Muscle layer of duodenum (tissue), 2 donors: Measurements from ENCODE around the gene MLIP.

Experiments
- H3K27ac ChIP-seq: one replicate; pipeline ENCODE4 v1.7.0; 2013; ENCODE audit warnings: mild to moderate bottlenecking, low read length
- H3K27me3 ChIP-seq: one replicate; pipeline ENCODE4 v1.7.0; 2013; ENCODE audit warnings: low read depth, mild to moderate bottlenecking, control low read depth, low read length
- H3K36me3 ChIP-seq, 2 donors: one replicate each; pipeline ENCODE4 v1.7.0; 2013; ENCODE audit warnings: low read length in 2 of 2, control low read depth in 1 of 2, mild to moderate bottlenecking in 1 of 2; ENCODE audit not compliant: insufficient read depth in 2 of 2, control insufficient read depth in 1 of 2
- H3K4me1 ChIP-seq, 2 donors: one replicate each; pipeline ENCODE4 v1.7.0; 2013; ENCODE audit warnings: low read length in 2 of 2, mild to moderate bottlenecking in 2 of 2, control low read depth in 1 of 2, moderate library complexity in 1 of 2; ENCODE audit not compliant: insufficient read depth in 2 of 2, control insufficient read depth in 1 of 2
- H3K4me3 ChIP-seq, 2 donors: one replicate each; pipeline ENCODE4 v1.7.0; 2013; ENCODE audit warnings: low read length in 2 of 2, low read depth in 1 of 2, mild to moderate bottlenecking in 1 of 2
- H3K9me3 ChIP-seq, 2 donors: one replicate each; pipeline ENCODE4 v1.7.0; 2013; ENCODE audit warnings: low read length in 2 of 2, control low read depth in 1 of 2, mild to moderate bottlenecking in 1 of 2; ENCODE audit not compliant: control insufficient read depth in 1 of 2
- donor health status: healthy.

MLIP gene

DNA sequence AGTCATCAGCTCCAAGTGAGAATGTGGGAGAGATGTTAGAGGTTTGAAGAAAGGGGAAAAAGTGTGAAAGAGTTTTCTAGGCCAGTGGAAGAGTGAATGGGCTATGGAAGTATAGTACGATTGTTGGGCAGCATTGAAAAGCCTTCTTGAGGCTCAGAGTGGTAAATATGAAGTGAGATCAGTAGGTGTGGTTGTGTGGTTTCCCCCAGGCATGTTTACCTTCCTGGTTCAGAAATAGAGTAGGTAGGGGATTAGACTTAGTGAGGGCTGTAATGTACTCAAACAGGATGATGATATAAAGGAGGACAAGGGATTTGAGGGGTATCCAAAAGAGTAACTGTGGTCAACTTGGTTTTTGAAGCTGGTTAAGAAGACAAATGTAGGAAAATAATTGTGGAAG is 3.7 kb downstream of the MLIP start:
- no peaks in the 10 kb centered on the region for H3K4me1 ChIP-seq
- no peaks in the 10 kb centered on the region for H3K27me3 ChIP-seq
- H3K27ac ChIP-seq: no peak overlapping the region
- no peak overlapping the region for H3K4me3 ChIP-seq
- no peaks in the 10 kb centered on the region for H3K9me3 ChIP-seq
- H3K36me3 ChIP-seq: no peaks in the 10 kb centered on the region

DNA sequence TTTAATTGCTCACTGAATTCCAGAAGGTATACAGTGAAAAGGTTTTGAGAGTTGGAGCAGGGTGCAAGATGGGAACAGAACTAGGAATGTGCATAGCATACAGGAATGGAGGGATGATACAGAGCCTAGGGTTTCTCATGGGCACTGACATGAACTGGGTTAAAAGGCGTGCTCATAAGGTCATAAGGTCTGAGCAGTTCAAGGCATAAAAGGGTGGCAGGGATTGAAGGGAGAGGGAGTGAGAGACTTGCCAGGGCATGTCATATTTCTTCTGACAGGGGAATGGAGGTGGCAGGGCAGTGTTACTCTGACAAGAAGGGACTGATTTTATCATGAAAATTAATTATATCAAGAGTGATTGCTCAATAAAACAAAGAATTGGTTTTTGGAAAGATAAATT is 4.7 kb downstream of the MLIP start:
- H3K9me3 ChIP-seq: no peaks in the 10 kb centered on the region
- H3K27me3 ChIP-seq: no peaks in the 10 kb centered on the region
- H3K4me3 ChIP-seq: no peak overlapping the region
- no peaks in the 10 kb centered on the region for H3K4me1 ChIP-seq
- H3K36me3 ChIP-seq: no peaks in the 10 kb centered on the region
- H3K27ac ChIP-seq: no peak overlapping the region

DNA sequence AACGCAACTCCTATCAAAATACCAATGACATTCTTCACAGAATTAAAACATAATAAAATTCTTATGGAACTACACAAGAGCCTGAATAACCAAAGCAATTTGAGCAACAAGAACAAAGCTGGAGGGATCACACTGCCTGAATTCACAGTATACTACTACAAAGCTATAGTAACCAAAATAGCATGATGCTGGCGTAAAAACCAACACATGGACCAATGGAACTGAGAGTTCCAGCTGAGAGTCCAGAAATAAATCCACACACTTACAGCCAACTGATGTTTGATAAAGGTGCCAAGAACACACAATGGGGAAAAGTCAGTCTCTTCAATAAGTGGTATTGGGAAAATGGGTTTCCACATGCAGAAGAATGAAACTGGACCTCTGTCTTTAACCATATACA is 6.9 kb downstream of the MLIP start:
- Histone ChIP-seq H3K4me3 (no peak overlapping the region), H3K4me1 (no peaks in the 10 kb centered on the region), H3K27me3 (no peaks in the 10 kb centered on the region), H3K36me3 (no peaks in the 10 kb centered on the region), H3K27ac (no peak overlapping the region), H3K9me3 (no peaks in the 10 kb centered on the region)

DNA sequence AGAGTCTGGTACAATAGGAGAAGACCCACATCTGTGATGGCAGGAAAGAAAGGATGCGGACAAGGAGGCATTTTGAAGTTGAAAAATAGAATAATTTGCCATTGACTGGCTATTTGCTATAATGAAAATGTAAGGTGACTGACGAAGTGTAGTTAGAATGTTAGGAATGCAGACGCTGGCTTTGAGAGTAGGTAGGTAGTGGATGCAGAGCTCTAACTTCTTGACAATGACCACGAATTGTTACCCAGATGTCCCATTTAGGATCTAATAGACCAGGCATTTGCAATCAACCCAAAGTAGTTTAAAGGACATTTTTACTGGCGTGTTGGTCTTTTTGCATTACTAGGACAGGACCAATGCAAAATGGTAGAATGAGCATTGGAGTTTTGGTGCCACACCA is 14.2 kb downstream of the MLIP start:
- Histone ChIP-seq H3K9me3 (no peaks in the 10 kb centered on the region), H3K36me3 (no peaks in the 10 kb centered on the region), H3K4me1 (no peaks in the 10 kb centered on the region), H3K27ac (no peak overlapping the region), H3K4me3 (no peak overlapping the region), H3K27me3 (no peaks in the 10 kb centered on the region)

DNA sequence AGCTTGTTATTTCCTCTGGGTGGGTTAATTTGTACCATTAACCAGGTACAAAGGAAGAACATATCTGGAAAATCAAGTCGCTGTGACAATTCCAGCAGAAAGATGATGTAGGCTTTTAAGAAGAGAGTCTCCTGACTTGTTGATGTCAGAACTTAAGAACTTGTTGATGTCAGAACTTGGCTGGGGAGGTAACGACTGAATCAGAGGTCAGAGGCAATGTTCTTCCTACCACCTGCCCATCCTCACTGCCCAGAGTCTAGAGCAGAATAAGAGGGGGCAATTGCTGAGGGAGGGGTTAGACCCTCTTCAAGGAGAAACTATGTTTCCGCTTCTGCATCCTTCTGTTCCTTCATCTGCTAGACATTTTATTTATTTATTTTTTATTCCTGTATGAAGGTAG is 18.9 kb downstream of the MLIP start:
- H3K4me1 ChIP-seq: peaks cover 0 to 3% of the 10 kb centered on the region in 2 donors
- no peak overlapping the region for H3K4me3 ChIP-seq
- H3K27ac ChIP-seq: no peak overlapping the region
- no peaks in the 10 kb centered on the region for H3K36me3 ChIP-seq
- no peaks in the 10 kb centered on the region for H3K27me3 ChIP-seq
- H3K9me3 ChIP-seq: no peaks in the 10 kb centered on the region

DNA sequence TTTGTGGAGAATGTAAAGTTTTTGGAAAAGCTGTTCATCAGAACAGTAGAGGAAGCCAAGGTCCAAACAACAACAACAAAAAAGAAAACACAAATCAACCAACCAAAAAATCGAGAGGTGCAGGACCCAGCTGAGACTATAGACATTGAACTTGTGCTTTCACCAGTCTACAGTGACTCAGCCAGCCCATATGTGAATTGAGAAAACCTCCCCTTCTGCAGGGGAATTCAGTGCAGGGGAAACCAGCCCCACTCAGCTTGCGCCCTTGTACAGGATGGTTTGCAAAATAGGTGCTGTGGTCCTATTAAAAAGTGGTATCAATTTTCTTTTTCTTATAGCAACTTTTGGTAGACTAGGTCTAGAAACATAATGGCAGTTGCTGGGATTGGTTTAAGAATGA is 21.3 kb downstream of the MLIP start:
- Histone ChIP-seq H3K27me3 (no peaks in the 10 kb centered on the region), H3K27ac (no peak overlapping the region), H3K9me3 (no peaks in the 10 kb centered on the region), H3K36me3 (no peaks in the 10 kb centered on the region), H3K4me3 (no peak overlapping the region), H3K4me1 (peaks cover 0 to 4% of the 10 kb centered on the region in 2 donors)

DNA sequence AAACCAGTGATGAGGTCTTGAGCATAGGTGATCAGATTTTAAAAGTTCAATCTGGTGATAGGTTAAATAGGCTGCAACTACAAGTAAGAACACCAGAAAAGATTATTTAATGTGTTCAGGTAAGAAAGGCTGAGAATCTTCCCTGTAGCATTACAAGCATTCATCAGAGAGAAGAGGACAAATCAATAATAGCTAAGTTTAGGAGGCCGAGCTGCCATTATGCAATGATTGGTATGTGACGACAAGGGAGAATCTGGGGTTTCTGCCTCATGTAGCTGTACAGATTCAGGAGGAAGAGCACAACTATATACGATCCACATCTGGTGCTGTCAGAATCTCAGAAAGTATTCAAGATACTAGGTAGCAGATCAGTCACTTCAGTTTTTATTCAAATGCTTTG is 21.9 kb downstream of the MLIP start:
- Histone ChIP-seq H3K27me3 (no peaks in the 10 kb centered on the region), H3K4me1 (peaks cover 0 to 4% of the 10 kb centered on the region in 2 donors), H3K27ac (no peak overlapping the region), H3K9me3 (no peaks in the 10 kb centered on the region), H3K4me3 (no peak overlapping the region), H3K36me3 (no peaks in the 10 kb centered on the region)

DNA sequence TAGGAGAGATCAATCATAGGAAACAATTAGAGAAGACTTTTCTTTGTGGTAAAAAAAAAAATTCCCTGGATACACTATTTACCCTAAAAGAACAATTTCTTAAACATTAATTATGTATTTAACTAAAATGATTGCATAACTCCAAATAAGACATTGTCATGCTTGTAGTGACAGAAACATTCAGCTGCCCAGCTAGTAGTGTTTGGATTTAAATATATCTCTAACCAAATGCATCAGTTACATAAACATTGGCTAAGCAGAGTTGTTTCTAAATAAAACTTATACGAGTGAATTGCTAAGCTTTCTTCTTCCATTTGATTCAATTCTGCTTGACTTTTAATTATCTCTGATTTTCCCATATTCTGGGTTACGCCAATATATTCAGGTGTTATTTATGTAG is 23.7 kb downstream of the MLIP start:
- Histone ChIP-seq H3K27me3 (no peaks in the 10 kb centered on the region), H3K9me3 (no peaks in the 10 kb centered on the region), H3K27ac (no peak overlapping the region), H3K36me3 (no peaks in the 10 kb centered on the region), H3K4me3 (no peak overlapping the region), H3K4me1 (peaks cover 0 to 4% of the 10 kb centered on the region in 2 donors)

DNA sequence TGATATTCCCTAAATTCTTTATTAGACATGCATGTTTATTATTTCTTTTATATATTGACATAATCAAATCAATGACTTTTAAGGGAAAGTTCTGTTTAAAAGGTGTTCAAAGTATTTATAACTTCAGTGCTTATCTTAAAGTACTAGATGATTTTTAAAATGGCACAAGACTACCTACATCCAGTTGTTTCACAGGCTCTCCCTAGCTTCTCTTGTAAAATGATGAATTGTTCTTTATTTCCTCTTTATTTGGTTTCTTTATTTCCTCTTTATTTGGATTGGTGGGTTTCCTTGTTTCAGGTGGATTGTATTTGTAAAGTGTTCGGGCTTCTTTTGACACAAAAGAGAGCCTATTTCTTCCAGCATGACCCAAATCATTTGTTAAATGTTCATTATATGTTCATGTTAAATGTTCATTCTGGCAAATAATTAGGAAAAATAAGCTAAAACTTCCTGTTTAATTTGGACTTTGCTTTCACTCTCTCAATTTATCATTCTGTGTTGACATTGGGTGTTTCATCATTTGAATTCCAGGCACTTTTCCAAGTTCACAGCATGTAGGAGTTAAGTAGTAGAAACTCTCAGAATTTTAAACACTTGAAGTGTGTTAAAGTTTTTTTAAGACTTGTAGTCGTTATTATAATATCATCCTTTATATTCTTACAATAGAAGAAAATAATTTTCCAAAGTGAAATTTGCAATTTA is 24.6 kb downstream of the MLIP start:
- Histone ChIP-seq H3K4me3 (peak overlapping the region in 1 of 2 donors; percentile 5), H3K27me3 (no peaks in the 10 kb centered on the region), H3K9me3 (no peaks in the 10 kb centered on the region), H3K4me1 (peaks cover 0 to 4% of the 10 kb centered on the region in 2 donors), H3K36me3 (no peaks in the 10 kb centered on the region), H3K27ac (no peak overlapping the region)

DNA sequence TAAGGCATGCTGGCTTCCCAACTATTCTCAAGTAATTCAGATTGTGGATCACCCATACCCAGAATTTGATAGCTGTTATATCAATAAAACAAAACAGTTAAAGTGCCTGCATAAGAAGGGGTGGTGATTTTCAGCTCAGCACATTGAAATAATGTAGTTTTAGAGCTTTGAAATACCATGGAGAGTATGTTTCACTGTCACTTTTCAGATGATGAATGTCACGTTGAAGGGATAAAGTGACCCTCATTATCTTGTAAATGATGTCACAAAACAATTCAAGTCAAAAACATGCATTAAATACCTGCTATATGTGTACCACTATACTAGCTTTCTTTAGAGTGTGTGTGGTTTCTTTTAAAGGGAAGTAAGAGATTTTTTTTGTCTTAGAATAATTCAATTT is 27.6 kb downstream of the MLIP start:
- Histone ChIP-seq H3K4me1 (peaks cover 0 to 4% of the 10 kb centered on the region in 2 donors), H3K36me3 (no peaks in the 10 kb centered on the region), H3K4me3 (no peak overlapping the region), H3K9me3 (no peaks in the 10 kb centered on the region), H3K27ac (no peak overlapping the region), H3K27me3 (no peaks in the 10 kb centered on the region)

DNA sequence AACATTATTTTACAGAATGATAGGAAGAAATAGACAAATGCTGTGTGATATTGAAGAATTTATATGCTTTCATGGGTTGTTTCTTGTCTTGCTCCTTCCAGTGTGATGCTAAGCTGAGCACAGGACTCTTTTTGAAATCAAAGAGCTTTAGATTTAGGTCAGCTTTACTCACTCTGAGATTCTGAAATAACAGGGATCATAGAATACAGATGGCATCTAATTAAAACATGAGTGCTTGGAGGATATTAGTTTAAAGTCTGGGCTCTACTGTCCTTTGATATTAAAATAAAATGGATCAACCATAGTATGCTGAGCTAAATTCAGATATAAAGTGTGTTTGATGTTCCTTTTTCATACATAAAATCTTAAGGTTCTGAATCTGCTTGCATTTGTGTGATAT is 29.6 kb downstream of the MLIP start:
- no peaks in the 10 kb centered on the region for H3K4me1 ChIP-seq

DNA sequence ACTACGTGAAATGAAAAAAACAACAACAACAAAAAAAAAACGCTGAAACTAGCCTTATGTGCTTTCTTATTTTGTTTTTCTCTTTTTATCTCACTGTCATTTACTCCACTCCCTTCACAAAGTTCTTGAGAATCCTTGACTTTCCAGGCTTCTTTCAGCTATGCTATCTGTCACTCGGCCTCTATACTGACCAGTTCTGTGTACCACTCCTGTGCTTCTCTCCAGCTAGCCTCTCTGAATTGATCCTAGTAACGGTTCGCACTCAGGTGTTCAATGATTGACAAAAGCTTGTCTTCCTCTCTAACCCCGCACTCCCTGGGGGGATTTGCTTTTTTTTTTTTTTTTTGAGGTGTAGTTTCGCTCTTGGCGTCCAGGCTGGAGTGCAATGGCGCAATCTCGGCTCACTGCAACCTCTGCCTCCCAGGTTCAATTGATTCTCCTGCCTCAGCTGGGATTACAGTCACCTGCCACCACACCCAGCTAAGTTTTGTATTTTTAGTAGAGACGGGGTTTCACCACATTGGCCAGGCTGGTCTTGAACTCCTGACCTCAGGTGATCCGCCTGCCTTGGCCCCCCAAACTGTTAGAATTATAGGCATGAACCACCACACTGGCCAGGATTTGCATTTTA is 31.8 kb downstream of the MLIP start:
- no peaks in the 10 kb centered on the region for H3K4me1 ChIP-seq
- H3K27ac ChIP-seq: no peak overlapping the region
- H3K4me3 ChIP-seq: no peak overlapping the region
- H3K27me3 ChIP-seq: no peaks in the 10 kb centered on the region
- no peaks in the 10 kb centered on the region for H3K9me3 ChIP-seq
- H3K36me3 ChIP-seq: no peaks in the 10 kb centered on the region

More for the DNA sequence above, 29.6 kb downstream of the MLIP start:
- Histone ChIP-seq H3K27me3 (no peaks in the 10 kb centered on the region), H3K36me3 (no peaks in the 10 kb centered on the region), H3K27ac (no peak overlapping the region), H3K9me3 (no peaks in the 10 kb centered on the region), H3K4me3 (no peak overlapping the region)
